ENCODE data around the gene GLTPD2.

- TF ChIP-seq CTCF (IDR thresholded peaks at IDR 0.05) (no peak), ZFX (IDR thresholded peaks at IDR 0.05; ENCODE audit: borderline replicate concordance) (no peak)
Measured at GRCh38 chr17:4833178-4833940, 44.6 kb downstream of the GLTPD2 start, which contains the start of gene MINK1.
